Fibroblast of skin of left quadriceps (primary cell): ENCODE results near the gene TNPO1.
"Not testable (repeated sequence)": the region's sequence is repeated elsewhere in the genome, so short reads cannot be mapped to it uniquely, and the experiment has no call there.

Experiments used
- DNase-seq, 2 experiments: peaks; one replicate each; pipeline ENCODE4 v3.0.0-alpha.2; 2013; ENCODE audit warnings: low read depth in 2 of 2

Gene TNPO1

DNA sequence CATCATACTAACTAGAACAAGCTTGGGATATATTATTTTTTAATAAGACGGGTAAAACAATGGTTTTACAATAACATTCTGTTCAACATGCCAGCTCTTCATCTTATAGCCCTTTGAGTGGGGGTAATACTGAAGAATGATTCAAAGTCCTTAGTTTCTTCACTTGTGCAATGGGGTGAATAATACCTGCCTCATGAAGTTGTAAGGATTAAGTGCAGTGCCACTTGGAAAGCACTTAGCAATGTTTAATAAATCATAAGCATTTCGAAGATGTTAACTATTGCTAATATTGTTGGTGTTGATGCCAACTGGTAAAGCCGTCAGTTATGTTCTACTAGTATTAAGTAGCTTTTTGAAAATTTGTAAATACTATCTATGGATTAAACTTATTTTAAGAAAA lies 38.0 kb downstream of the TNPO1 start:
- DNase-seq = no peak

- DNase-seq = no peak
Observed at GRCh38 chr5:72855821-72856220, 39.4 kb downstream of the TNPO1 start.

- DNase-seq = no peak
Observed at GRCh38 chr5:72857396-72857795, 40.9 kb downstream of the TNPO1 start.

GRCh38 chr5:72859127-72859526 lies 42.7 kb downstream of the TNPO1 start:
- no peak for DNase-seq

DNA sequence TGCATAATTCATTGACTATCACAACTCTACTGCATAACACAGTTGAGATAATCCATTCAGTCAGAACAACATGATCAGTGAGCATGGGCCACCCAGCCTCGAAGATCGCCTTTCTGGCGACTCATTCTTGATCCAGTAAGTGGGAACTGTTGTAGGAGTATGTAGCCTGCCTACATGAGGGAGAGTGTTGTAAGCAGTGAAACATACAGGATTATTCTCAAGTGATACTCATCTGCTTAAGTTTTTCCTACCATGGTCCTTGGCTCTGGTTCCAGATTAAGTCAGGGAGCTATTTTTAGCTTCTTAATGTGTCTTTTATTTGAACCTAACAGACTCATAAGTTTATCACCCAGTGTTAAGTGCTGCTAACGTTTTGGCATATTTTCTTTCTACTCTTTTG lies 44.0 kb downstream of the TNPO1 start:
- peak in 1 of 2 experiments; percentile 34 for DNase-seq

GRCh38 chr5:72871366-72872024 lies 55.0 kb downstream of the TNPO1 start:
- no peak for DNase-seq

DNA sequence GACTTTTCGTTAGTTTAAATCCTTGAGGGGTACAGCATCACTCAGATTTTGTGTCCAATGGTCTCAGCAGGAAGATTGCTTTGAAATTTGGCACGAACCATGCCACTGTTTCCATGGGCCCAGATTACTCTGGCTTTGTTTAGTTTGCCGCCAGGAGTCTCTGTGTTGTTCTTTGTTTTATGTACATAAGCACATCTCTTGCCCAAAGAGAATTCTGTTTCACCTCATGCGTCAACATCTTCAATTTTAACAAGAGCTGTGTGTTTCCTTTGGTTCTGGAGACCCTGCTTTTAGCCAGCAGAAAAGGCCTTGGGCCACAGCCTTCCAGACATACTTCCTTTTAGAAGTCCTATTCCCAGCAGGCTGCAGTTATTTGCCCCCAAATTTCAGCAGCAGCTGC lies 62.4 kb downstream of the TNPO1 start:
- DNase-seq = no peak

GRCh38 chr5:72882989-72883388 lies 66.5 kb downstream of the TNPO1 start:
- DNase-seq = no peak

- no peak for DNase-seq
Observed at GRCh38 chr5:72883850-72884249, 67.4 kb downstream of the TNPO1 start.

DNA sequence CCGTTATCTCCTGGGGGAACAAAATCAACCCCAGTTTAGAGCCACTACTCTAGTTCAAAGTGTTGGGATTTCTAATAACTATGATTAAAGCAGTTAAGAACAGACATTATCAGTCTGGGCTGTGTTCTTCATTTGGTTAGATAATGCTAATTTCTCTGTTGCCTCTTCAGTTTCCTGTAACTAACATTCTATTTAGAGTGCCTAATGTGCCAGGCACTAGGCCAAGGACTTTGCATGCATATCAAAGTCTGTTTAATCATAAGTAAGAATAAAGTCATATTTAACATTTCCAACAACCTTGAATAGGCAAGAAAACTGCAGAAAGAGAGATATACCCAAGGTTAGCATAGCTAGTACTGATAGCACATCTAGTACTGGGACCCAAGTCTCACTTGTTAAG lies 68.4 kb downstream of the TNPO1 start:
- no peak for DNase-seq

DNA sequence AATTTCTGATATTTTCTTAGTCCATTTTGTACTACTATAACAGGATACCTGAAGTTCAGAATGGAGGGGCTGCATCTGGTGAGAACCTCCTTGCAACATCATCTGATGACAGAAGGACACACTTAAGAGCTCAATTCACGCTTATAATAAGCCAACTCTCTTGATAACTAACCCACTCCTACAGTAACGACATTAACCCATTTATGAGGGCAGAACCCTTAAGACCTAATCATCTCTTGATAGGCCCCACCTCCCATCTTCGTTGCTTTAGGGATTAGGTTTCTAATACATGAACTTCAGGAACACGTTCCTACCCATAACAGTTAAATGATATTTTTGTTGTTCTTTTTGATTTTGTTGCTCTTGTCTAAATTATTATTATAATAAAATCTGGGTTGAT lies 69.4 kb downstream of the TNPO1 start:
- DNase-seq = no peak

DNA sequence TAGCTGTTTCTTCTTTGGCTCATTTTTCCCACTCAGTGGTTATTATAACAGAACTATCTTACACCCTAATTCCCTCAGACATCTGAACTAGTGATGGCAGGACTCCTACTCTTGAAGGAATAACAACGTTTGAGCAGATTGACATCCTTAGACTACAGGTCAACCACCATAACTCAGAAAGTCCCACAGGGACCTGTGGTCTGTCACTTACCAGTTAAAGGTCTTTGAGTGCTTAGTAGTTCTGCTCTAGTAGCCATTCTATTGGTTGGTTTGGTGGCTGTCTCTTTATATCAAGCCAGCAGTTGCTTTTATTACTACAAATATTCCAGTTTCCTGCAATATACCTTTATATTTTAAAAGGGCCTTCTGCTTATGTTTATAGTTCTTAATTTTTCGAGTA lies 72.1 kb downstream of the TNPO1 start:
- DNase-seq = no peak

- no peak for DNase-seq
Observed at GRCh38 chr5:72889324-72889723, 72.9 kb downstream of the TNPO1 start.

GRCh38 chr5:72892846-72893245 lies 76.4 kb downstream of the TNPO1 start:
- DNase-seq = no peak

- DNase-seq = no peak
Observed at GRCh38 chr5:72895758-72896157, 79.3 kb downstream of the TNPO1 start.

- DNase-seq = no peak
Observed at GRCh38 chr5:72906806-72907205, 90.3 kb downstream of the TNPO1 start.

GRCh38 chr5:72908664-72909063 lies 92.2 kb downstream of the TNPO1 start:
- peak; percentile 14 to 21 for DNase-seq

DNA sequence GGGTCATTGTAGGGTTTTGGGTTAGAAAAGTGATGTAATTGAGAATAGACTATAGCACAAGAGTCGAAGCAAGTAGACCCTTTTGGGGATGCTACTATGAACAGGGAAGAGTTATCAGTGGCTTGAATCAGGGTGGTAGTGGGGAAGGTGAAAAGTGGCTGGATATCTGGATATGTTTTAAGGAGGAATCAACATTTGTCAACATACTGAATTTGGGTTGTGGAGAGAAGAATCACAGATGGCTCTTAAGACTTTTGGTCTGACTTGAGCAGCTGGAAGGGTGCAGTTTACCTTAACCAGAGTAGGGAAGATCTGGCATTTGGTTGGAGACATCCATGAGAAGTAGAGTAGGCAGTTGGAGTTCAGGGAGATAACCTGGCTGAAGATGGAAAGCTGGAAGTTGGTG lies 100.9 kb downstream of the TNPO1 start:
- no peak for DNase-seq

DNA sequence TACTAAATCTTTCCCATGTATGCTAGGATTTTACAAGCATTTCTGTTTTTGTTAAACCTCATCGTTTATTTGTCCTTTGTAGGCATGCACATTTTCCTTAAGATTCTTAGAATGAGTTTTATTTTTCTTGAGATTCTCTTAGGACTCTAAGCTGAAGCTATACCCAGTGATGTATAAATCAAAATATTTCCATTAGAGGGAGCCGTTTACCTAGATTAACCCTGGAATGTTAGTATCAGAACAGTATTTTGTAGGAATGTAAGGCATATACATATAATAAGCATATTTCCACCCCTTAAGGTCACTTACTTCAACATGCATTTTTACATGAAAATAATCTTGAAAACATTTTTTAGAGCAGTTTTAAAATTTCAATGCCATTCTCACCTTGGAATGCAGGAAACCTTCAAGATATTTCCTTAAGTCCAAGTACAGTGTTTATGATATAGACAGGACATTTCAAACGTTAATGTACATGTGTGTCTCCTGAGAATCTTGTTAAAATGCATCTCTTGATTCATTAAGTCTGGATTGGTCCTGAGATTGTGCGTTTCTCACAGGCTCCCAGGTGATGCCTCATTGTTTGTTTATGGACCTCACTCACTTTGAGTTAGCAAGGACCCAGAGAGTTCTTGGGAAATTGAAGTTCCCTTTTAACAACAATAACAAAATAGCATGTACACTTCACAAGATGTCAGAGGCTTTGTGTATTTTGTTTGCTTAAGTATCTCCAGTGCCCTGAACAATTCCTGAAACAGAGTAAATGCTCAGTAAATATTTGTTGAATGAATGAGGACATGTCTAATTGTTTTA lies 104.4 kb downstream of the TNPO1 start:
- DNase-seq = peak; percentile 33 to 39

DNA sequence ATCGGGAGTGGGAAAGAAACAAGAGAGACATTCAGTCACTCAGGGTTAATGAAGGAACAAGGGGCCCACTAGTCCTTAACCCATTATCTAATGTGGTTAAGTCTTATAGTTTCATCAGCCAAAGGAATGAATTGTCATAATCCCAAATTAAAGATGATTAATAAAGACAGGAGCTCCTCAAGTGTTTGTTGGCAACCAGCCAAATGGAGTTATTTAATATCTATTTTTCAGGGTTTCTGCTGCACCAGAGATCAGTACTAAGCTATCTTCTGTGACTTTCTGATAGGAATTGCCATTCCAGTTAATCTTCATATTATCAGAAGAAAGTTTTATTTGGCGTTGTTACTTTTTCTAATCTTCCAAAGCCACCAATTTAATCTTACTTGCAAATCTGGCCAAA lies 105.4 kb downstream of the TNPO1 start:
- no peak for DNase-seq

- DNase-seq = no peak
Observed at GRCh38 chr5:72922422-72922821, 106.0 kb downstream of the TNPO1 start.

GRCh38 chr5:72925336-72926010 lies 109.0 kb downstream of the TNPO1 start:
- no peak for DNase-seq

GRCh38 chr5:72932686-72933085 lies 116.2 kb downstream of the TNPO1 start:
- not testable (repeated sequence) for DNase-seq
